ENCODE data around the gene KRTAP9-8.
"Not testable (repeated sequence)": the region's sequence is repeated elsewhere in the genome, so short reads cannot be mapped to it uniquely, and the experiment has no call there.

Gene KRTAP9-8

DNA sequence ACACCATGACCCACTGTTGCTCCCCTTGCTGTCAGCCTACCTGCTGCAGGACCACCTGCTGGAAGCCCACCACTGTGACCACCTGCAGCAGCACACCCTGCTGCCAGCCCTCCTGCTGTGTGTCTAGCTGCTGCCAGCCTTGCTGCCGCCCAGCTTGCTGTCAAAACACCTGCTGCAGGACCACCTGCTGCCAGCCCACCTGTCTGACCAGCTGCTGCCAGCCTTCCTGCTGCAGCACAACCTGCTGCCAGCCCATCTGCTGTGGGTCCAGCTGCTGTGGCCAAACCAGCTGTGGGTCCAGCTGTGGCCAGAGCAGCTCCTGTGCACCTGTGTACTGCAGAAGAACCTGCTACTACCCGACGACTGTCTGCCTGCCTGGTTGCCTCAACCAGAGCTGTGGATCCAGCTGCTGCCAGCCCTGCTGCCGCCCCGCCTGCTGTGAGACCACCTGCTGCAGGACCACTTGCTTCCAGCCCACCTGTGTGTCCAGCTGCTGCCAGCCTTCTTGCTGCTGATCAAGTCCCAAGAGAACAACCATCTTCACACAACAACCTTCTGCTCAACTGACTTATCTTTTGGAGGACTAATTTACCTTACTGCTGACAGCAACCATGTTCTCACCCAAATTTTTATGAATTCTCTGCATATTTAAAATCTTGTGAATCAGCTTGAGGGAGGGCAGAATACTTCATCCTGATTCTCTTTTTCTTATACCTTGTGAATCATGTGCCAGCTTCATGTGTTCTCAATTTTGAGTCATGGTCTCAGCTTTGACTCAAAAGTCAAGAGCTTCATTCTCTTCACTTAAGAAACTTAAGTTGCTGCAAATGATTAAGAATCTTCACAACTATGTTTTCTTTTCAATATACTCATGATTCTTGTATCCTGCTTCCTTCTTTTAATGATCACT is 17.8 kb downstream of the KRTAP9-8 start, which contains the start of gene KRTAP9-9:
TSS of gene KRTAP9-9 (plus strand) at position 4 of the 910 bp plus-strand sequence.
- not testable (repeated sequence) for DNase-seq

DNA sequence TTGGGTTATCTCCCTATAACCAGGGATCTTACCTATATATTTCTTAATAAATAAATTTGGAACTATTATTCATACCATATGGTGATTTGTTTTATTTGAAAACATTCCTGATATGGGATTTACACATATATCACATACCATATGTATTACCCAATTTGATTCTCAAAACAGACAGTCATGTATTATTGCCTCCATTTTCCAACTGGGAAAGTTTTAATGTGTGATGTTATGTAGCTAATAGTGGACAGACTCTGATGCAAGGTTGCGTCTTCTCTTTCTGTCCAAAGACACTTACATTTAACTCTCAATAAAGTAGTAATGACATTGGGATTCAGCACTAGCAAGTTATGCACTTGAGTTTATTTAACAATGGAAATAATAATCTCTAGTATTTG is 18.5 kb downstream of the KRTAP9-8 start:
- DNase-seq: no peak

DNA sequence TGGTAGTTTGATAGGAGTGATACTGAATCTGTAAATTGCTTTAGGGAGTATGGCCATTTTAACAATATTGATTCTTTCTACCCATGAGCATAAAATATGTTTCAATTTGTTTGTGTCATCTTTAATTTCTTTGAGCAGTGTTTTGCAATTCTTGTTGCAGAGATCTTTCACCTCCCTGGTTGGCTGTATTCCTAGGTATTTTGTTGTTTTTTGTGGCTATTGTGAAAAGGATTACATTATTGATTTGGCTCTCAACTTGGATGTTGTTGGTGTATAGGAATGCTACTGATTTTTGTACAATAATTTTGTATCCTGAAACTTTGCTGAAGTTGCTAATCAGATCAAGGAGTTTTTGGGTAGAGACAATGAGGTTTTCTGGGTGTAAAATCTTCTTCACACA is 20.6 kb downstream of the KRTAP9-8 start:
- DNase-seq: no peak

DNA sequence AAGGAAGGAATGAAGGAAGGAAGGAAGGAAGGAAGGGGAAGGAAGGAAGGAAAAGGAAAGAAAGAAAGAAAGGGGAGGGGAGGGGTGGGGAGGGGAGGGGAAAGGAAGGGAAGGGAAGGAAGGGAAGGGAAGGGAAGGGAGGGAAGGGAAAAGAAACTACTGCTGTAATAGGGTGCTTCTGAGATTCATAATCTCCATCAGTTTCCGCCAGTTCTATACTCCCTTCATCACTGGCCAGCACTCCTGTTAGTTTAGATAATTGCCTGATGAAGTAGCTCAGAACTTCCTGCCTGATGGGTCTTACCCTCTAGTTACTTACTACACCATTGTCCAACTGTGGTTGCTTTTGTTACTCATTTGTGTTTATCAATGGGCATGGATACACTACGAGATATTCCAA is 25.4 kb downstream of the KRTAP9-8 start:
- DNase-seq: no peak

DNA sequence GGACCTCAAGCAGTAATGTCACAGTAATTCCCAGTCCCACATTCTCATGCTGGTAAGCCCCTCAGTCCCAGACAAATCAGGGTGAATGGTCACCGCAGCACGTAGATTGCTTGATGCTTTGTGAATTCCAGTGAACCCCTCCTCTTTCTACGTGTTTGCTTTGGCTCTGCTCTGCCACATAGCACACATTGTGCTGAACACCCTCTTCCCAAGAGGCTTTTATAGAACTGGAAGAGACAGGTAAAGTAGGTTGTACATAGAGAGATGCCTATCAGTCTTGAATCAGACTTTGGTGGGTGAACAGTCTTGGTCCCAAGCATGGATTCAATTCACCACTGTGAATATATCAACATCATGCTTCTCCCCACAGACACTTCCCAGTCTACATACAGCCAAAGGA is 26.8 kb downstream of the KRTAP9-8 start:
- no peak for DNase-seq

DNA sequence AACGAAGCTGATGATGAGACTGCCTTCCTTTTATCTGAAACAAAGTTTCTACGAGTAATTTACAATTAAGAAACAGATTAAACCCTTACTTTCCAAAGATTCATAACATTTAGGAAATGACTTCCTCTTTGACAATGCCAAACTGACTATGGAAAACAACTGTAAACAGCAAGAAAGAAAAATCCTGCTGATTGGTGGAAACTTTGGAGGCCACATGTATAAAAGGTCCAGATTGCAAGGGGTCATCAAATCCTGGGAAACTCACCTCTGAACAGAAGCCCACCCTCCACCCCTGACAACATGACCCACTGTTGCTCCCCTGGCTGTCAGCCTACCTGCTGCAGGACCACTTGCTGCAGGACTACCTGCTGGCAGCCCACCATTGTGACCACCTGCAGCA is 27.3 kb downstream of the KRTAP9-8 start, which contains the start of gene KRTAP9-6:
TSS of gene KRTAP9-6 (plus strand) at position 301 of the 400 bp plus-strand sequence. CDS start at position 301, 0 bp downstream.
- no peak for DNase-seq

DNA sequence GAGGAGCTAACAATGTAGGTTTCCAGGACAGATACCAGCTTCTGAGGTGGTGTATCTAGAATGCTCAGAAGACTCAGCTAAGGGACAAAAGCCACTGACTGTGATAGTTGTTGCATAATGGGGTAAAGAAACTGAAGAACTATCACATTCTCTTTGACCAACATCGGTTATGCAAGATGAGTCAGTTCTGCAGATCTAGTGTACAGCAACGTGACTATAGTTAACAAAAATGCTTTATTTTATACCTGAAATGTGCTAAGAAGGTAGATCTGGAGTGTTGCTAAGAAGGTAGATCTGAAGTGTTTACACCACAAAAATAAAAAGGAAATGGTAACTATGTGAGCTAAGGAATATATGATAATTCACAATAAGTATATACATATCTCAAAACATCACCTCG is 29.9 kb downstream of the KRTAP9-8 start:
- DNase-seq: no peak

DNA sequence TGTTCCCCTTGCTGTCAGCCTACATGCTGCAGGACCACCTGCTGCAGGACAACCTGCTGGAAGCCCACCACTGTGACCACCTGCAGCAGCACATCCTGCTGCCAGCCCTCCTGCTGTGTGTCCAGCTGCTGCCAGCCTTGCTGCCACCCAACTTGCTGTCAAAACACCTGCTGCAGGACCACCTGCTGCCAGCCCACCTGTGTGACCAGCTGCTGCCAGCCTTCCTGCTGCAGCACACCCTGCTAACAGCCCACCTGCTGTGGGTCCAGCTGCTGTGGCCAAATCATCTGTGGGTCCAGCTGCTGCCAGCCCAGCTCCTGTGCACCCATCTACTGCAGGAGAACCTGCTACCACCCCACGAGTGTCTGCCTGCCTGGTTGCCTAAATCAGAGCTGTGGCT is 33.5 kb downstream of the KRTAP9-8 start:
- not testable (repeated sequence) for DNase-seq

DNA sequence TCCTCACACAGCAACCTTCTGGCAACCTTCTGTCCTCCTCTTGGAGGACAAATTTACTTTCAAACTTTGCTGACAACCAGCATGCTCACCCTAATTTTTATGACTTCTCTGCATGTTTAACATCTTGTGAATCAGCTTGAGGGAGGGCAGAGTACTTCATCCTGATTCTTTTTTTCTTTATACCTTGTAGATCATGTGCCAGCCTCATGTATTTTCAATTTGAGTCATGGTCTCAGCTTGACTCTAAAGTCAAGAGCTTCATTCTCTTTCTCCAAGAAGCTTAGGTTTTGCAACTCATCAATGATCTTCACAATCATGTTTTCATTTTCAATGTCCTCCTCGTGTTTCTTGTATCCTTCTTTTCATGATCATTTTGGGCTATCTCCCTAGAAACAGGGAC is 34.1 kb downstream of the KRTAP9-8 start:
- DNase-seq: no peak

DNA sequence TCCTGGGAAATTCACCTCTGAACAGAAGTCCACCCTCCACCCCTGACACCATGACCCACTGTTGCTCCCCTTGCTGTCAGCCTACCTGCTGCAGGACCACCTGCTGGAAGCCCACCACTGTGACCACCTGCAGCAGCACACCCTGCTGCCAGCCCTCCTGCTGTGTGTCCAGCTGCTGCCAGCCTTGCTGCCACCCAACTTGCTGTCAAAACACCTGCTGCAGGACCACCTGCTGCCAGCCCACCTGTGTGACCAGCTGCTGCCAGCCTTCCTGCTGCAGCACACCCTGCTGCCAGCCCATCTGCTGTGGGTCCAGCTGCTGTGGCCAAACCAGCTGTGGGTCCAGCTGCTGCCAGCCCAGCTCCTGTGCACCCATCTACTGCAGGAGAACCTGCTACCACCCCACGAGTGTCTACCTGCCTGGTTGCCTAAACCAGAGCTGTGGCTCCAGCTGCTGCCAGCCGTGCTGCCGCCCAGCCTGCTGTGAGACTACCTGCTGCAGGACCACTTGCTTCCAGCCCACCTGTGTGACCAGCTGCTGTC is 37.9 kb downstream of the KRTAP9-8 start, which contains the start of gene KRTAP9-7:
TSS of gene KRTAP9-7 (plus strand) at position 51 of the 543 bp plus-strand sequence. CDS start at position 51, 0 bp downstream.
- DNase-seq: not testable (repeated sequence)

DNA sequence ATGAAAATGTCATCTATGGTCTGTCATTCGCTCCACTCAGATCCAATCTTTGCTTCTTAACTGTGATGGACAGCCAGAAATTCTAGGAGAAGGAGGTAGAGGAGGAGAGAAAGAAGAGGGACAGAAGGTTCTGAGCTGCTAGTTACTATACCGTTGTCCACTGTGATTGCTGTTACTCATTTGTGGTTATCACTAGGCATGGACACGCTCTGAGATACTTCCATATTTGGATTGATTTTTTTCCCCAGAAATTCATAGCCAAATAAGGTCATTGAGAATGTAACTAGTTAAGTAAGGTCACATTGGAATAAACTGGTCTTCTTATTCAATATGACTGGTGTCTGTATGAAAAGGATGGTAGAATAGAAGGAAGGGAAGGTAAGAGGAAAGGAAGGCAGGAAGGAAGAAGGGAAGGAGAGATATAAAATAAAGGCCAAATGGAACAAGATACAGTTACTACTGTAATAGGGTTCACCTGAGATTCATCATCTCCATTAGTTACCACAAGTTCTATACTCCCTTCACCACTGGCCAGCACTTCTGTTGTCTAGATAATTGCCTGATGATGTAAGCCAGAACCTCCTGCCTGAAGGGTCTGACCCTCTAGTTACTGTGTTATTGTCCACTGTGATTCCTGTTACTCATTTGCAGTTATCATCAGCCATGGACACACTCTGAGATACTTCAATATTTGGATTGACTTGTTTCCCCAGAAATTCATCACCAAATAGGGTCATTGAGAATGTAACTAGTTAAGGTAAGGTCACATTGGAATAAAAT is 40.6 kb downstream of the KRTAP9-8 start:
- DNase-seq: no peak

DNA sequence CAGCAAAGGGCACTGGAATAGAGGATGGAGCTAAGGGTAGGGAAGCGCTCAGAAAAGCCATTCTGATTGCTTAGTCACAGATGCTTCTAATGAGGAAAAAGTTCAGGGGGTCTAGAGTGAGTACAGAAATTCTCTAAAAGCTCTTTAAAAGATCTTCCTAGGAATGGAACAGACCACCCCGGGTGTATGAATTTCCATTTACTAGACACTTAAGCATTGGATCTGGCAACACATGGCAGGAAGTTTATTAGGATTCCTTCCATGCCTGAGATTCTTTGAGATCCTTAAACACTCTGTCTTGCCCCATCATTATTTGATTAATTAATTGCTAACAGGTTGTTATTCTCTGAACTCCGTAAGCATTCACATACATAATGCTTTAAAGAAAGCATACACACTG is 46.2 kb downstream of the KRTAP9-8 start:
- no peak for DNase-seq

DNA sequence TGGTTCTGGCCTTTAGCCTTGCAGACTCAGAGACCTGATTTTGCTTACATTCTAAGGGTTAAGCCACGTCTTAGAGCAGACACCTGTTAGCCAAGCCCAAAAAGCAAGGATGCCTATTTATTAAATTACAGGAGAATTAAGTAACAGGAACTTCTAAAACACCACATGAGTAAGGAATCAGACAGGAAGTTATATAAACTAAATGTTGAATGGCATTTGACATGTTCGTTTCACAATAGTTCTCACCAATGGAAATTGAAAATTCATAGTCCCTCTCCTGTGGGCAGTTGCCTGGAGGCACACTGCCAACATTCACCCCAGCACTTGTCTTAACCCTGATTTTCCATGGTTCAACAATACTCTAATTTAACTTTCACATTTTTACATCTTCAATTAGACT is 46.7 kb downstream of the KRTAP9-8 start:
- no peak for DNase-seq

DNA sequence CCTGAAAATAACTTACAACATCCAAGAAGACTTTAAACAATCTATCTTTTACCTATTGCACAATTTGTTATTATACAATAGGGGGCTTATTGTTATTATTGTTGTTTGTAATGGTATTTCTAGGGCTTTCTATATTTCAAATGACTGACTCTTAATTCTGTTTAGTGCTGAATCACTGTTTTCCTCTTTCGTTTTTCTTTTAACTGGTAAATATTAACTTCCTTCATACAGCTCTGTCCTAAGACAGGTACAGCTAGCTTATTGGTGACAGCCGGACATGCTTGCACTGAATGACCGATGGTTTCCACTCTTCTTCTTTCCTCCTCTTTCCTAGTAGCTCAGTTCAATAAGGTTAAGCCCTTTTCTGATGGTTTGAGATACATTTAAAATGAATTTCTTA is 49.3 kb downstream of the KRTAP9-8 start:
- DNase-seq: no peak

All from activated CD4-positive, alpha-beta T cell treated with anti-CD3 and anti-CD28 coated beads, Interleukin-2, amount 50 U/mL, for 1 hour (primary cell).